H1 (cell line): ENCODE measurements around the gene SNAPC2. TPM values are rescaled to one million over a fixed set of nuclear protein-coding genes. Genes with fewer than 3 reads are reported as not detected.

Experiments
- CTBP2 ChIP-seq: IDR thresholded peaks from 2 replicates; pipeline ENCODE4 v1.7.0; 2011; ENCODE audit warnings: borderline replicate concordance, mild to moderate bottlenecking, moderate library complexity, mixed read lengths, low read length; ENCODE audit not compliant: insufficient read depth, insufficient read length
- EZH2 ChIP-seq: fragments of 200-600 bp; sonication (generic); IDR thresholded peaks from 2 replicates; pipeline ENCODE4 v1.7.1; 2012; ENCODE audit warnings: low read depth, mild to moderate bottlenecking, moderate library complexity, low read length, inconsistent platforms; ENCODE audit not compliant: severe bottlenecking
- POLR2A ChIP-seq, 2 experiments: IDR thresholded peaks; 1 replicate in 1 of 2; 2 replicates in 1 of 2; pipeline ENCODE4 v1.6.1; 2011; ENCODE audit warnings: low read depth in 2 of 2, low read length in 2 of 2, mild to moderate bottlenecking in 2 of 2; ENCODE audit errors: control extremely low read depth in 1 of 2
- POLR2AphosphoS5 ChIP-seq: IDR thresholded peaks from 2 replicates; pipeline ENCODE4 v1.6.1; 2011; ENCODE audit warnings: low read depth, low read length
- RBBP5 ChIP-seq: IDR thresholded peaks from 2 replicates; pipeline ENCODE4 v1.7.1; 2012; ENCODE audit warnings: low read depth, mild to moderate bottlenecking, inconsistent platforms, low read length, moderate library complexity, borderline replicate concordance
- SRF ChIP-seq: IDR thresholded peaks from 2 replicates; pipeline ENCODE4 v1.6.1; 2011; ENCODE audit warnings: mild to moderate bottlenecking, low read depth, low read length, moderate library complexity
- ZNF274 ChIP-seq: IDR thresholded peaks from 2 replicates; pipeline ENCODE4 v1.7.0; 2012; ENCODE audit warnings: low read length, borderline replicate concordance; ENCODE audit errors: extremely low read depth
- polyA plus RNA-seq, 7 experiments: library from polyadenylated mRNA; depleted of rRNA in 3 of 7; stranded (reverse) in 5 of 7; unstranded in 2 of 7; fragments of >200 nt in 5 of 7; fragments of 200-250 nt in 2 of 7; gene quantifications; 1 replicate in 5 of 7; 2 replicates in 1 of 7; 4 replicates in 1 of 7; pipeline versions ENCODE4 v1.2.1 to v1.2.3, GENCODE V29; 2011 to 2013; ENCODE audit warnings: missing spikeins in 2 of 7, mixed read lengths in 2 of 7
- total RNA-seq: library from RNA; stranded (reverse); fragmentation: NEBNext Ultra II Directional; extraction: Animal tissue kit (Norgen Biotek cat#: 25700); gene quantifications from 2 replicates; pipeline ENCODE4 v1.2.1, GENCODE V29; 2021
- TF ChIP-seq, protein P1 (sequence below): fragments of 300-600 bp; sonication (generic); IDR thresholded peaks from 2 replicates; pipeline ENCODE4 v1.7.1; 2012; ENCODE audit warnings: low read length, moderate library complexity, mild to moderate bottlenecking, inconsistent platforms; ENCODE audit not compliant: insufficient replicate concordance
- TF ChIP-seq, protein P2 (sequence below): IDR thresholded peaks from 2 replicates; pipeline ENCODE4 v1.6.1; 2011; ENCODE audit warnings: low read length, improper control_type of control experiment

Gene SNAPC2
- total and polyA plus RNA-seq, 2 of the 8 experiments (the other 6 are each of a cell fraction or from before 2014, with no cell fraction given): 18.2 to 20.3 TPM

DNA sequence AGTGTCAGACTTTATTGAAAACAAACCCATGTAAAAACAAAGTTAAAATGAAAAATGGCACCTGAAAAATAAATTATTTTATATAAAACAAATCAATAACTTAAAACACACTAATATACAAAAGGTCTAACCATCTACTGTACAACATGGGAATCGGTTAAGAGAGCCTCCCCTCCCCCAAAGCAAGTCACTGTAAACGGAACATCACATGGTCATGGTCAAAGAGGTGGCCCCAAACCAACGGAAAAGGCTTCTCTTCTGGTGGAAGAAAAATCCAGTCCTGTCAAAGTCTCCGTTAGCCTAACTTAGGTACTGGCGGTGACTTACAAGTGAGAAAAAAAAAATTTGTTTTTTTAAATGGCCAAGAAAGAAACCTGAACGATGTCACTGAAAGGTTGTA lies 39.1 kb downstream of the SNAPC2 start (continued):
- TF ChIP-seq, protein P1, sequence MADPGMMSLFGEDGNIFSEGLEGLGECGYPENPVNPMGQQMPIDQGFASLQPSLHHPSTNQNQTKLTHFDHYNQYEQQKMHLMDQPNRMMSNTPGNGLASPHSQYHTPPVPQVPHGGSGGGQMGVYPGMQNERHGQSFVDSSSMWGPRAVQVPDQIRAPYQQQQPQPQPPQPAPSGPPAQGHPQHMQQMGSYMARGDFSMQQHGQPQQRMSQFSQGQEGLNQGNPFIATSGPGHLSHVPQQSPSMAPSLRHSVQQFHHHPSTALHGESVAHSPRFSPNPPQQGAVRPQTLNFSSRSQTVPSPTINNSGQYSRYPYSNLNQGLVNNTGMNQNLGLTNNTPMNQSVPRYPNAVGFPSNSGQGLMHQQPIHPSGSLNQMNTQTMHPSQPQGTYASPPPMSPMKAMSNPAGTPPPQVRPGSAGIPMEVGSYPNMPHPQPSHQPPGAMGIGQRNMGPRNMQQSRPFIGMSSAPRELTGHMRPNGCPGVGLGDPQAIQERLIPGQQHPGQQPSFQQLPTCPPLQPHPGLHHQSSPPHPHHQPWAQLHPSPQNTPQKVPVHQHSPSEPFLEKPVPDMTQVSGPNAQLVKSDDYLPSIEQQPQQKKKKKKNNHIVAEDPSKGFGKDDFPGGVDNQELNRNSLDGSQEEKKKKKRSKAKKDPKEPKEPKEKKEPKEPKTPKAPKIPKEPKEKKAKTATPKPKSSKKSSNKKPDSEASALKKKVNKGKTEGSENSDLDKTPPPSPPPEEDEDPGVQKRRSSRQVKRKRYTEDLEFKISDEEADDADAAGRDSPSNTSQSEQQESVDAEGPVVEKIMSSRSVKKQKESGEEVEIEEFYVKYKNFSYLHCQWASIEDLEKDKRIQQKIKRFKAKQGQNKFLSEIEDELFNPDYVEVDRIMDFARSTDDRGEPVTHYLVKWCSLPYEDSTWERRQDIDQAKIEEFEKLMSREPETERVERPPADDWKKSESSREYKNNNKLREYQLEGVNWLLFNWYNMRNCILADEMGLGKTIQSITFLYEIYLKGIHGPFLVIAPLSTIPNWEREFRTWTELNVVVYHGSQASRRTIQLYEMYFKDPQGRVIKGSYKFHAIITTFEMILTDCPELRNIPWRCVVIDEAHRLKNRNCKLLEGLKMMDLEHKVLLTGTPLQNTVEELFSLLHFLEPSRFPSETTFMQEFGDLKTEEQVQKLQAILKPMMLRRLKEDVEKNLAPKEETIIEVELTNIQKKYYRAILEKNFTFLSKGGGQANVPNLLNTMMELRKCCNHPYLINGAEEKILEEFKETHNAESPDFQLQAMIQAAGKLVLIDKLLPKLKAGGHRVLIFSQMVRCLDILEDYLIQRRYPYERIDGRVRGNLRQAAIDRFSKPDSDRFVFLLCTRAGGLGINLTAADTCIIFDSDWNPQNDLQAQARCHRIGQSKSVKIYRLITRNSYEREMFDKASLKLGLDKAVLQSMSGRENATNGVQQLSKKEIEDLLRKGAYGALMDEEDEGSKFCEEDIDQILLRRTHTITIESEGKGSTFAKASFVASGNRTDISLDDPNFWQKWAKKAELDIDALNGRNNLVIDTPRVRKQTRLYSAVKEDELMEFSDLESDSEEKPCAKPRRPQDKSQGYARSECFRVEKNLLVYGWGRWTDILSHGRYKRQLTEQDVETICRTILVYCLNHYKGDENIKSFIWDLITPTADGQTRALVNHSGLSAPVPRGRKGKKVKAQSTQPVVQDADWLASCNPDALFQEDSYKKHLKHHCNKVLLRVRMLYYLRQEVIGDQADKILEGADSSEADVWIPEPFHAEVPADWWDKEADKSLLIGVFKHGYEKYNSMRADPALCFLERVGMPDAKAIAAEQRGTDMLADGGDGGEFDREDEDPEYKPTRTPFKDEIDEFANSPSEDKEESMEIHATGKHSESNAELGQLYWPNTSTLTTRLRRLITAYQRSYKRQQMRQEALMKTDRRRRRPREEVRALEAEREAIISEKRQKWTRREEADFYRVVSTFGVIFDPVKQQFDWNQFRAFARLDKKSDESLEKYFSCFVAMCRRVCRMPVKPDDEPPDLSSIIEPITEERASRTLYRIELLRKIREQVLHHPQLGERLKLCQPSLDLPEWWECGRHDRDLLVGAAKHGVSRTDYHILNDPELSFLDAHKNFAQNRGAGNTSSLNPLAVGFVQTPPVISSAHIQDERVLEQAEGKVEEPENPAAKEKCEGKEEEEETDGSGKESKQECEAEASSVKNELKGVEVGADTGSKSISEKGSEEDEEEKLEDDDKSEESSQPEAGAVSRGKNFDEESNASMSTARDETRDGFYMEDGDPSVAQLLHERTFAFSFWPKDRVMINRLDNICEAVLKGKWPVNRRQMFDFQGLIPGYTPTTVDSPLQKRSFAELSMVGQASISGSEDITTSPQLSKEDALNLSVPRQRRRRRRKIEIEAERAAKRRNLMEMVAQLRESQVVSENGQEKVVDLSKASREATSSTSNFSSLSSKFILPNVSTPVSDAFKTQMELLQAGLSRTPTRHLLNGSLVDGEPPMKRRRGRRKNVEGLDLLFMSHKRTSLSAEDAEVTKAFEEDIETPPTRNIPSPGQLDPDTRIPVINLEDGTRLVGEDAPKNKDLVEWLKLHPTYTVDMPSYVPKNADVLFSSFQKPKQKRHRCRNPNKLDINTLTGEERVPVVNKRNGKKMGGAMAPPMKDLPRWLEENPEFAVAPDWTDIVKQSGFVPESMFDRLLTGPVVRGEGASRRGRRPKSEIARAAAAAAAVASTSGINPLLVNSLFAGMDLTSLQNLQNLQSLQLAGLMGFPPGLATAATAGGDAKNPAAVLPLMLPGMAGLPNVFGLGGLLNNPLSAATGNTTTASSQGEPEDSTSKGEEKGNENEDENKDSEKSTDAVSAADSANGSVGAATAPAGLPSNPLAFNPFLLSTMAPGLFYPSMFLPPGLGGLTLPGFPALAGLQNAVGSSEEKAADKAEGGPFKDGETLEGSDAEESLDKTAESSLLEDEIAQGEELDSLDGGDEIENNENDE: no peak
- TF ChIP-seq CTBP2: no peak
- no peak for TF ChIP-seq RBBP5
- TF ChIP-seq EZH2: no peak
- TF ChIP-seq, protein P2, sequence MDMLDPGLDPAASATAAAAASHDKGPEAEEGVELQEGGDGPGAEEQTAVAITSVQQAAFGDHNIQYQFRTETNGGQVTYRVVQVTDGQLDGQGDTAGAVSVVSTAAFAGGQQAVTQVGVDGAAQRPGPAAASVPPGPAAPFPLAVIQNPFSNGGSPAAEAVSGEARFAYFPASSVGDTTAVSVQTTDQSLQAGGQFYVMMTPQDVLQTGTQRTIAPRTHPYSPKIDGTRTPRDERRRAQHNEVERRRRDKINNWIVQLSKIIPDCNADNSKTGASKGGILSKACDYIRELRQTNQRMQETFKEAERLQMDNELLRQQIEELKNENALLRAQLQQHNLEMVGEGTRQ: no peak
- no peak for TF ChIP-seq POLR2A (IDR thresholded peaks at IDR 0.05; ENCODE audit: control extremely low read depth in 1 of 2, low read depth in 2 of 2, low read length in 2 of 2)
- no peak for TF ChIP-seq POLR2AphosphoS5
- no peak for TF ChIP-seq SRF
- no peak for TF ChIP-seq ZNF274
